GM19467 (cell line): ENCODE measurements around the gene DPP4.

Experiments
- ATAC-seq: cut with Tn5 transposase; IDR thresholded peaks from one replicate; pipeline ENCODE4 v1.9.1; 2021; ENCODE audit warnings: mild to moderate bottlenecking, moderate library complexity; ENCODE audit not compliant: unreplicated experiment

The DPP4 gene

GRCh38 chr2:162073888-162074631 lies at the start of gene DPP4:
TSS of gene DPP4 (minus strand) at chr2:162074215. CDS start at chr2:162073981, 234 bp downstream.
- peak; percentile 93 for ATAC-seq

DNA sequence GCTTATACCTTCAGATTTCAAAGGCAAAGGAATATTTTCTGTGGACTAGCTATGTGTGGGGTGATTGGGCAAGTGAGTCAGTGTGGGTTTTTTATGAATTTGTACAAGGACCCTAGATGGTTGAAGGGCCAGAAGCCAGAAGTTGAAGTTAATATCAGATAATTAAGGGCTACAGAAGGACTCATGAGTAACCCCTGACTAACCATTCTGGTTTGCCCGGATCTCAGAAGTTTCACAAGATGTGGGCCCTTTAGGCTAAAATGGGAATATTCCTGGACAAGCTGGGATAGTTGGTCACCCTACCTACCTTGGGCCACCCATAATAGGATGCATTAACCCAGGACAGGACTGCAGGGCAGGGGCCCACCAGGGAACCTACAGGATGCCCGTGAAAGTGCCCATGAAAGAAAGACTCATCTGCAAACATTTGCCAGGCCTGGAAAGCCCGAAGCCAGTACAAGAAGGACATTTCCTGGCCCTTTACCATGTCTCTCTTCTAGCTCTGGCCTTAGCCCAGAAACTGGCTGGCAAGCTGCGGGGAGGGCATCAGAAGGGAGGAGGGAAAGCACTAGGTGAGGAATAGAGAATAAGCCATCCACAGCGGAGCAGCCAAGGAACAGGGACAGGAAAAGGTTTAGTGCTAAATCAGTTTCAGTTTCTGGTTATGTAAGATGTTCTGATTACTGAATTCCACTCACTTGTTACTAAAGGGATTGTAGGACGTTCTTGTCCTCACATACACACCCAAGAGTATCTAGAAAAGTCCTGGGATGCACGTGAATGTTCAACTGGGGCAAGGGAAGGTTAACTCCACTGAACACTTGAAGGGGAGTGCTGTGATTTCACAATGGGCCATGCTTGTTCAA lies 44.4 kb upstream of the DPP4 start:
- ATAC-seq = no peak

- ATAC-seq = no peak
Measured at GRCh38 chr2:162116352-162116751, 42.3 kb upstream of the DPP4 start.

GRCh38 chr2:162115076-162115475 lies 41.1 kb upstream of the DPP4 start:
- no peak for ATAC-seq

GRCh38 chr2:162114271-162114670 lies 40.3 kb upstream of the DPP4 start:
- no peak for ATAC-seq

- ATAC-seq = no peak
Measured at GRCh38 chr2:162113776-162114168, 39.8 kb upstream of the DPP4 start.

- no peak for ATAC-seq
Measured at GRCh38 chr2:162113088-162113775, 39.2 kb upstream of the DPP4 start.

- no peak for ATAC-seq
Measured at GRCh38 chr2:162111958-162112850, 38.2 kb upstream of the DPP4 start.

- no peak for ATAC-seq
Measured at GRCh38 chr2:162107361-162107901, 33.4 kb upstream of the DPP4 start.

GRCh38 chr2:162106746-162107145 lies 32.7 kb upstream of the DPP4 start:
- no peak for ATAC-seq

DNA sequence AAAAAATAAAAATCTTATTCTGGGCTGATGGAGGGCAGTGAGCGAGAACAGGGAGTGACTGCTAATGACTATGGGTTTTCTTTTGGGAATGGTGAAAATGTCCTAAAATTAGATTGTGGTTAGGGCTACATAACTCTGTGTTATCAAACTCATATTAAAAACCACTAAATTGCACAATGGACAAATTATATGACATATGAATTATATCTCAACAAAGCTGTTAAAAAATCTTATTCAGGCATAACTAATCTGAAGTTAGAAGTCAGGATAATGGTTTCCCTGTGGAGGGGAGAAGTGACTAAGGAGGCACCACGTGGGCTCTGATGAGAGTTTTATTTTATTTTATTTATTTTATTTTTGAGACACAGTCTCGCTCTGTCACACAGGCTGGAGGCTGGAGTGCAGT lies 32.1 kb upstream of the DPP4 start:
- ATAC-seq = no peak

DNA sequence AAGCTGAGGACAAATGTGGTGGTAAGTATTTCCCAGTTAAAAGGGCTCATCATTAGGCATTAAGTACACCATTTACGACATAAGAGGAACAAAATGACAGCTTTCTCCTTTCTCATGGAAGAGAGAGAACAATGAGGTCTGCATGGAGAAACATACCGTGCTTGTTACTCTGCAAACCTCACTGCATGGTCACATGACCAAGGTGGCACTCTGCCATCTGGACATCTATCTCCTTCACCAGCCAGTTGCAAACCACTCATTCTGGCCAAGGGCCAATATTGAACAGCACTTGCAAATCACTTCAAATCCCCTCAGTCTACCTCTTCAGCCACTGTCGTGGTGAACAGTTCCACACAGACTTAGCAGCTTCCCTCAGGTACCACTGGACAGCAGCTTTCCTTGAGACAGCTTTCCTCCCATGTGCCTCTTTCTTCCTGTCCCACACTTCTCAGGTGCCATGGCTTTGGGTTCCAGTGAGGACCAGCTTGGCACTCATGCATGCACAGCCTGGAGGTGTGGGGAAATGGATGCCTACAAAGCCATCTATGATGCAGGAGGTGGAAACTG lies 29.5 kb upstream of the DPP4 start:
- no peak for ATAC-seq

DNA sequence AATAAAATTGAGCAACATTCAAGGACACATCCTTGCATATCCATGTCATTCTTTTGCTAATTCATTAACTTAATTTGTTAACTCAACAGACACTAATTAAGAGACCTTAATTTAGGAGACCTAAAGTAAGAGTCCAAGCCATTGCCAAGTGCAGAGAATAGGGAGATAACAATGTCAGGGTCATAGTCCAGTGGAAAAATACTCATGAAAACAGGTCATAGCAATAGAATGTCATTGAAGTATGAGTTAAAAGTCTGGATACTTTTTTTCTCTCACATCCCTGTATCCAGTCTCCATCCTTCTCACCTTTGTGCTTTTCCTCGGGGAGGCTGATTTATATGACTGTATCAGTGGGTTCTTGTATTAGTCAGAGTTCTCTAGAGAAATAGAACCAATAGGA lies 26.6 kb upstream of the DPP4 start:
- no peak for ATAC-seq

GRCh38 chr2:162099836-162100235 lies 25.8 kb upstream of the DPP4 start:
- no peak for ATAC-seq

DNA sequence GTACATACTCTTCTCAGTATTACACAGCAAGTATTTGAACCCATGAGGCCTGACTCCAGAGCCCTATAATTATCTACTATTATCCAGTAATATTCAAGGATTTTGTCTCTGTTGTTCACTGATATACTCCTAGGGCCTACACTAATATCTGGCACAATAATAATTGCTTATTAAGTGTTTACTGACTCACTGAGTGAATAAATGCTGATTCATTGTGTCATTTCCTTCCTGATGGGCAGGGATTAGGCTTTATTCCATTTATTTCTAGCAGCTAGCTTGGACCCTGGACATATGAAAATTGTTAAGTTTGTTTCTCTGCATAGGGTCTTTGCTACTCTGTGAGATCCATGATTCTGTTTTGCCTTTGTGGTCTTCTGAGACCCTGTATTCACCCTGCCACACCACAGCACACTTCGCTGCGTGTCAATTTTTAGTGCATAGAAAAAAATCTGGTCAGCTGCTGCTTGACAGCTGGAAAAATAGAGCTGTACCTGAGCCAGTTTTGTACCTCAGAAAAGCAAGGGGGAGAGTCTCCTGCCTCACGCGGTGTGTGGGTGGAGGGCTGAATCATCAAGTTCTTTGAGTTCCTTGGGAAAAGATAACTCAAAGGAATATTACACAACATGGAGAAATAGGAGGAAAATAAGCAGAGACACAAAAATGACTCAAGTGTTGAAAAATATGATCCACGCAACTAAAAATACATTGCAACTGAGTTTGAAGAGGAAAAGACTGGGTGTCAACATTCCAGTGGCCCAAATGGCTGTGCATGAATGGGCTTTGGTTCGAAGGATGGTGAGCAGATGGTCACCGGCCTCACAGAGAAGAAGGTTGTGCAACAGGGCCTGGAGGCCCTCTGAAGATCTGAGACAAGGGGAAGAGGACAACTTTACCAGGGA lies 18.9 kb upstream of the DPP4 start:
- ATAC-seq = no peak

DNA sequence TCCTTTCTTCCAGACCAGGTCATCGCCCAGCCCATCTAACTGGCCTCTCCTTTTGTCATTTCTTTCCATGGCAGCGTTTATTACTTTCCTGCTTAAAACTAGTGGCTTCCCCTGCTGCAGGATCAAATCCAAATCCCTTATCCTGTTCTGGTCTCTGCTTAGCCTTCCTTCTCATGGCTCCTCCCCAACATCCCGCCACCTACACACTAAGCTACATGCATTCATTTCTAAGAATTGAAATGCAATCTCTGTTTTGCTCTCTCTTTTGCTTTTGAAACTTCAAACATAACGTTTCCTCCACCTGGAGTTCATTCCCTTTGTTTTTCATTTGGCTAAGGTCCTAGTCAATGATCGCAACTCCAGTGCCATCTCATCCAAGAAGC lies 18.0 kb upstream of the DPP4 start:
- ATAC-seq = no peak

GRCh38 chr2:162091325-162092007 lies 17.5 kb upstream of the DPP4 start:
- no peak for ATAC-seq

DNA sequence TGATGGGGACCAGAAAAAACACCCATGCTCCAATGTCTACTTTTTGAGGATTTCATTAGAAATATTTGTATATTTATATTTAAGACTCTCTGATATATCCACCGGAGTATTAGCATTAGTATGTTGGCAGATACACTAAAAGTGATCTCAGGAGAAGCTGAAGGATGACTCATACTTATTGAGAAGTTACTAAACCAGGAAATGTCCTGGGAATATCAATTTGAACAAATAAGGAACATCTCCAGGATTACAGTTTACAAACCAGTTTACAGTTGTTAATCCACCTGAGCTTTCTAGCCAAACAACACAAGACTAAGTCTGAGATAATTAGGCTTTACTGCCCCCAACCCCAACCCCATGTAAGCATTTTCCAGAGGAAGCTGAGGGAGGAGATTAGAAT lies 16.1 kb upstream of the DPP4 start:
- no peak for ATAC-seq
